ENCODE measurements around the gene AKAP13.

- TF ChIP-seq POLR2A (IDR thresholded peaks at IDR 0.05): no peak
- TF ChIP-seq, protein P1, sequence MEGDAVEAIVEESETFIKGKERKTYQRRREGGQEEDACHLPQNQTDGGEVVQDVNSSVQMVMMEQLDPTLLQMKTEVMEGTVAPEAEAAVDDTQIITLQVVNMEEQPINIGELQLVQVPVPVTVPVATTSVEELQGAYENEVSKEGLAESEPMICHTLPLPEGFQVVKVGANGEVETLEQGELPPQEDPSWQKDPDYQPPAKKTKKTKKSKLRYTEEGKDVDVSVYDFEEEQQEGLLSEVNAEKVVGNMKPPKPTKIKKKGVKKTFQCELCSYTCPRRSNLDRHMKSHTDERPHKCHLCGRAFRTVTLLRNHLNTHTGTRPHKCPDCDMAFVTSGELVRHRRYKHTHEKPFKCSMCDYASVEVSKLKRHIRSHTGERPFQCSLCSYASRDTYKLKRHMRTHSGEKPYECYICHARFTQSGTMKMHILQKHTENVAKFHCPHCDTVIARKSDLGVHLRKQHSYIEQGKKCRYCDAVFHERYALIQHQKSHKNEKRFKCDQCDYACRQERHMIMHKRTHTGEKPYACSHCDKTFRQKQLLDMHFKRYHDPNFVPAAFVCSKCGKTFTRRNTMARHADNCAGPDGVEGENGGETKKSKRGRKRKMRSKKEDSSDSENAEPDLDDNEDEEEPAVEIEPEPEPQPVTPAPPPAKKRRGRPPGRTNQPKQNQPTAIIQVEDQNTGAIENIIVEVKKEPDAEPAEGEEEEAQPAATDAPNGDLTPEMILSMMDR (IDR thresholded peaks at IDR 0.05): no peak
Observed at GRCh38 chr15:85792102-85792731, 411.8 kb downstream of the AKAP13 start.
